Liver (tissue), 9 donors: ENCODE measurements around the gene COQ8B. TPM values are rescaled to one million over a fixed set of nuclear protein-coding genes. Genes with fewer than 3 reads are reported as not detected.

Experiments
- DNase-seq: peaks from one replicate; pipeline ENCODE4 v3.0.0-alpha.2; 2017; ENCODE audit warnings: low spot score
- H3K27ac ChIP-seq, 2 donors: one replicate each; pipeline ENCODE4 v1.7.0; 2013; ENCODE audit warnings: inconsistent platforms in 2 of 2, low read length in 2 of 2, control low read depth in 1 of 2, low read depth in 1 of 2, mild to moderate bottlenecking in 1 of 2
- H3K27me3 ChIP-seq, 4 donors: one replicate each; pipeline versions ENCODE4 v1.6.1 to v1.7.0; 2013; ENCODE audit warnings: low read length in 3 of 4, inconsistent platforms in 1 of 4, mild to moderate bottlenecking in 1 of 4, moderate library complexity in 1 of 4; ENCODE audit not compliant: control insufficient read depth in 4 of 4, insufficient read depth in 4 of 4
- H3K36me3 ChIP-seq, 4 donors: one replicate each; pipeline versions ENCODE4 v1.6.1 to v1.7.0; 2013; ENCODE audit warnings: low read length in 3 of 4, mild to moderate bottlenecking in 3 of 4, low read depth in 1 of 4, moderate library complexity in 1 of 4; ENCODE audit not compliant: control insufficient read depth in 4 of 4, insufficient read depth in 3 of 4
- H3K4me1 ChIP-seq, 4 donors: one replicate each; pipeline versions ENCODE4 v1.6.1 to v1.7.0; 2013; ENCODE audit warnings: low read length in 3 of 4, mild to moderate bottlenecking in 3 of 4, moderate library complexity in 1 of 4; ENCODE audit not compliant: control insufficient read depth in 4 of 4, insufficient read depth in 4 of 4
- H3K4me3 ChIP-seq, 3 donors: one replicate each; pipeline versions ENCODE4 v1.6.1 to v1.7.0; 2013; ENCODE audit warnings: low read length in 3 of 3, control low read depth in 1 of 3, low read depth in 1 of 3, mild to moderate bottlenecking in 1 of 3
- H3K9ac ChIP-seq, 2 donors: one replicate each; pipeline ENCODE4 v1.7.0; 2013; ENCODE audit warnings: low read length in 2 of 2, mild to moderate bottlenecking in 2 of 2, moderate library complexity in 2 of 2, control low read depth in 1 of 2, low read depth in 1 of 2
- H3K9me3 ChIP-seq, 4 donors: one replicate each; pipeline versions ENCODE4 v1.6.1 to v1.7.0; 2013; ENCODE audit warnings: low read length in 3 of 4; ENCODE audit not compliant: control insufficient read depth in 4 of 4
- EGR1 ChIP-seq, 2 donors: IDR thresholded peaks; 2 replicates each; pipeline ENCODE4 v1.6.1; 2016 to 2018; ENCODE audit warnings: antibody characterized with exemption in 2 of 2, low read depth in 2 of 2
- GABPA ChIP-seq, 2 donors: IDR thresholded peaks in 1 of 2; conservative IDR thresholded peaks in 1 of 2; 2 replicates each; pipeline ENCODE4 v1.6.1; 2016; ENCODE audit warnings: antibody characterized with exemption in 2 of 2, mild to moderate bottlenecking in 1 of 2, moderate library complexity in 1 of 2
- HNF4A ChIP-seq, 2 donors: conservative IDR thresholded peaks; 2 replicates each; pipeline ENCODE4 v1.6.1; 2016; ENCODE audit warnings: antibody characterized with exemption in 2 of 2, mild to moderate bottlenecking in 2 of 2
- HNF4G ChIP-seq: IDR thresholded peaks from 2 replicates; pipeline ENCODE4 v1.6.1; 2016; ENCODE audit warnings: antibody characterized with exemption
- NR2F2 ChIP-seq: IDR thresholded peaks from 2 replicates; pipeline ENCODE4 v1.6.1; 2016; ENCODE audit warnings: antibody characterized with exemption
- RAD21 ChIP-seq, 2 donors: IDR thresholded peaks; 2 replicates each; pipeline ENCODE4 v1.6.1; 2016; ENCODE audit warnings: antibody characterized with exemption in 2 of 2, mild to moderate bottlenecking in 2 of 2
- RXRA ChIP-seq, 2 donors: IDR thresholded peaks; 2 replicates each; pipeline ENCODE4 v1.6.1; 2017 to 2018; ENCODE audit warnings: antibody characterized with exemption in 2 of 2, mild to moderate bottlenecking in 1 of 2
- WGBS: extraction: QIAGEN DNeasy Blood & Tissue Kit; methylation state at CpG from one replicate; pipeline ENCODE4 v1.1.7; 2013; 5-methylcytosine and 5-hydroxymethylcytosine counted together
- polyA plus RNA-seq, 2 donors: library from polyadenylated mRNA; stranded (reverse) in 1 of 2; unstranded in 1 of 2; fragments of 200-250 nt in 1 of 2; fragments of >200 nt in 1 of 2; fragmentation: Nextera tagmentation in 1 of 2; extraction: Ambion mirVana in 1 of 2; gene quantifications; one replicate each; pipeline versions ENCODE4 v1.2.1 to v1.2.3, GENCODE V29; 2013 to 2015
- total RNA-seq, 2 donors: library from RNA; depleted of rRNA; stranded (reverse); fragments of >200 nt; gene quantifications; one replicate each; pipeline ENCODE4 v1.2.3, GENCODE V29; 2014
- TF ChIP-seq, protein P1 (sequence below): IDR thresholded peaks from 2 replicates; pipeline ENCODE4 v1.6.1; 2016; ENCODE audit warnings: antibody characterized with exemption
- TF ChIP-seq, protein P2 (sequence below): IDR thresholded peaks from 2 replicates; pipeline ENCODE4 v1.6.1; 2016; ENCODE audit warnings: antibody characterized with exemption
- TF ChIP-seq, protein P3 (sequence below): fragments of 150-350 bp; IDR thresholded peaks from 2 replicates; pipeline ENCODE4 v1.5.1; 2017; ENCODE audit warnings: improper control_type of control experiment, low read depth, low read length; ENCODE audit not compliant: missing input control
- TF ChIP-seq, protein P4 (sequence below): IDR thresholded peaks from 2 replicates; pipeline ENCODE4 v1.6.1; 2016; ENCODE audit warnings: antibody characterized with exemption
- donor health status: healthy.
- donor health status: healthy.
- donor health status: healthy.
- donor health status: healthy.
- donor health status: healthy.

The COQ8B gene
- total and polyA plus RNA-seq, 4 donors: 6.4 to 30.6 (median 19.9) TPM

DNA sequence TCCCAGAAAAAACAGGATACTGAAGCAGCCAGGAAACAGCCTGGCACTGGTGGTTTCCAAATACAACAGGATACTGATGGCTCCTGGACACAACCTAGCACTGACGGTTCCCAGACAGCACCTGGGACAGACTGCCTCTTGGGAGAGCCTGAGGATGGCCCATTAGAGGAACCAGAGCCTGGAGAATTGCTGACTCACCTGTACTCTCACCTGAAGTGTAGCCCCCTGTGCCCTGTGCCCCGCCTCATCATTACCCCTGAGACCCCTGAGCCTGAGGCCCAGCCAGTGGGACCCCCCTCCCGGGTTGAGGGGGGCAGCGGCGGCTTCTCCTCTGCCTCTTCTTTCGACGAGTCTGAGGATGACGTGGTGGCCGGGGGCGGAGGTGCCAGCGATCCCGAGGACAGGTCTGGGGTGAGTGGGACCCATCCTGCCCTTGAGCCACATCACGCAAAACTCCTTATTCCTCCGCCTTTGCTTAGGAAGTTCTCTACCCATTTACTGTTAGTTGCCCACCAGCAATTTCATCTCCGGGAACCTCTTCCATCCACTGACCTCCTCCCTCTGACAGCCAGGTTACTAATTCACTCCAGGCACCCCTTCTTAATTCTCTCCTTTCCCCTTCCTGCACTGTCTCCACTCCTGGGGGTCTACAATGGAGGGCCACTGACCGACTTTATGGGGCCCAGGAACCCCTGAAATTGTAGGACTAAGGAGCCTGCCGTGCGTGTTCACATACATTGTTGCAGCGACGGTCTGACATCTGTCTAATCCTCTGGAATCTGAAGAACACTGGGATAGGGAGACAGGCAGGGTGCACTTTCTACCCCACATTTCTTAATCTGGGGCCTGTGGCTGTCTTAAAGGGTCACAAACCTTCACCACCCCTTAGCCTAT lies 1.4 kb upstream of the COQ8B start:
- no peaks in the 10 kb centered on the region for H3K27me3 ChIP-seq
- 24% methylated on average over 20 of the region's 20 CpGs for WGBS

DNA sequence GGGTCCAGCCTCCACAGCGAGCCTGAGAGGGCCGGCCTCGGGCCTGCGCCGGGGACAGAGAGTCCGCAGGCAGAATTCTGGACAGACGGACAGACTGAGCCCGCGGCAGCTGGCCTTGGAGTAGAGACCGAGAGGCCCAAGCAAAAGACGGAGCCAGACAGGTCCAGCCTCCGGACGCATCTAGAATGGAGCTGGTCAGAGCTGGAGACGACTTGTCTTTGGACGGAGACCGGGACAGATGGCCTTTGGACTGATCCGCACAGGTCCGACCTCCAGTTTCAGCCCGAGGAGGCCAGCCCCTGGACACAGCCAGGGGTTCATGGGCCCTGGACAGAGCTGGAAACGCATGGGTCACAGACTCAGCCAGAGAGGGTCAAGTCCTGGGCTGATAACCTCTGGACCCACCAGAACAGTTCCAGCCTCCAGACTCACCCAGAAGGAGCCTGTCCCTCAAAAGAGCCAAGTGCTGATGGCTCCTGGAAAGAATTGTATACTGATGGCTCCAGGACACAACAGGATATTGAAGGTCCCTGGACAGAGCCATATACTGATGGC lies 716 bp upstream of the COQ8B start:
- H3K4me1 ChIP-seq: peaks cover 9 to 56% (median 39%) of the 10 kb centered on the region in 4 donors
- peak overlapping the region; percentile 61 to 91 (median 78) for H3K4me3 ChIP-seq
- H3K27me3 ChIP-seq: no peaks in the 10 kb centered on the region
- peak overlapping the region; percentile 95 to 97 for H3K27ac ChIP-seq
- no peaks in the 10 kb centered on the region for H3K9me3 ChIP-seq
- TF ChIP-seq GABPA (IDR thresholded peaks at IDR 0.05 in 1 of 2, conservative IDR thresholded peaks at IDR 0.05 in 1 of 2) (no peak), RAD21 (IDR thresholded peaks at IDR 0.05) (no peak), HNF4A (conservative IDR thresholded peaks at IDR 0.05) (peak; percentile 62 to 81), RXRA (IDR thresholded peaks at IDR 0.05) (peak; percentile 39 to 62), NR2F2 (peak; percentile 92), EGR1 (IDR thresholded peaks at IDR 0.05; ENCODE audit: low read depth in 2 of 2) (no peak)
- TF ChIP-seq, protein P1, sequence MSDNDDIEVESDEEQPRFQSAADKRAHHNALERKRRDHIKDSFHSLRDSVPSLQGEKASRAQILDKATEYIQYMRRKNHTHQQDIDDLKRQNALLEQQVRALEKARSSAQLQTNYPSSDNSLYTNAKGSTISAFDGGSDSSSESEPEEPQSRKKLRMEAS: peak; percentile 14
- TF ChIP-seq, protein P2, sequence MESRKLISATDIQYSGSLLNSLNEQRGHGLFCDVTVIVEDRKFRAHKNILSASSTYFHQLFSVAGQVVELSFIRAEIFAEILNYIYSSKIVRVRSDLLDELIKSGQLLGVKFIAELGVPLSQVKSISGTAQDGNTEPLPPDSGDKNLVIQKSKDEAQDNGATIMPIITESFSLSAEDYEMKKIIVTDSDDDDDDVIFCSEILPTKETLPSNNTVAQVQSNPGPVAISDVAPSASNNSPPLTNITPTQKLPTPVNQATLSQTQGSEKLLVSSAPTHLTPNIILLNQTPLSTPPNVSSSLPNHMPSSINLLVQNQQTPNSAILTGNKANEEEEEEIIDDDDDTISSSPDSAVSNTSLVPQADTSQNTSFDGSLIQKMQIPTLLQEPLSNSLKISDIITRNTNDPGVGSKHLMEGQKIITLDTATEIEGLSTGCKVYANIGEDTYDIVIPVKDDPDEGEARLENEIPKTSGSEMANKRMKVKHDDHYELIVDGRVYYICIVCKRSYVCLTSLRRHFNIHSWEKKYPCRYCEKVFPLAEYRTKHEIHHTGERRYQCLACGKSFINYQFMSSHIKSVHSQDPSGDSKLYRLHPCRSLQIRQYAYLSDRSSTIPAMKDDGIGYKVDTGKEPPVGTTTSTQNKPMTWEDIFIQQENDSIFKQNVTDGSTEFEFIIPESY: no peak
- TF ChIP-seq, protein P3, sequence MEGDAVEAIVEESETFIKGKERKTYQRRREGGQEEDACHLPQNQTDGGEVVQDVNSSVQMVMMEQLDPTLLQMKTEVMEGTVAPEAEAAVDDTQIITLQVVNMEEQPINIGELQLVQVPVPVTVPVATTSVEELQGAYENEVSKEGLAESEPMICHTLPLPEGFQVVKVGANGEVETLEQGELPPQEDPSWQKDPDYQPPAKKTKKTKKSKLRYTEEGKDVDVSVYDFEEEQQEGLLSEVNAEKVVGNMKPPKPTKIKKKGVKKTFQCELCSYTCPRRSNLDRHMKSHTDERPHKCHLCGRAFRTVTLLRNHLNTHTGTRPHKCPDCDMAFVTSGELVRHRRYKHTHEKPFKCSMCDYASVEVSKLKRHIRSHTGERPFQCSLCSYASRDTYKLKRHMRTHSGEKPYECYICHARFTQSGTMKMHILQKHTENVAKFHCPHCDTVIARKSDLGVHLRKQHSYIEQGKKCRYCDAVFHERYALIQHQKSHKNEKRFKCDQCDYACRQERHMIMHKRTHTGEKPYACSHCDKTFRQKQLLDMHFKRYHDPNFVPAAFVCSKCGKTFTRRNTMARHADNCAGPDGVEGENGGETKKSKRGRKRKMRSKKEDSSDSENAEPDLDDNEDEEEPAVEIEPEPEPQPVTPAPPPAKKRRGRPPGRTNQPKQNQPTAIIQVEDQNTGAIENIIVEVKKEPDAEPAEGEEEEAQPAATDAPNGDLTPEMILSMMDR: no peak
- under 1% methylated on average over 20 of the region's 20 CpGs for WGBS
- peak; percentile 59 for DNase-seq
- H3K36me3 ChIP-seq: peaks cover 0 to 5% (median 0%) of the 10 kb centered on the region in 4 donors
- H3K9ac ChIP-seq: peak overlapping the region; percentile 40 to 86

More for the DNA sequence above, 1.4 kb upstream of the COQ8B start:
- H3K36me3 ChIP-seq: peaks cover 0 to 3% (median 0%) of the 10 kb centered on the region in 4 donors
- peak overlapping the region; percentile 40 to 86 for H3K9ac ChIP-seq
- H3K4me3 ChIP-seq: peak overlapping the region; percentile 61 to 91 (median 78)
- H3K9me3 ChIP-seq: no peaks in the 10 kb centered on the region
- no peak for DNase-seq
- TF ChIP-seq, protein P2: no peak
- TF ChIP-seq, protein P4, sequence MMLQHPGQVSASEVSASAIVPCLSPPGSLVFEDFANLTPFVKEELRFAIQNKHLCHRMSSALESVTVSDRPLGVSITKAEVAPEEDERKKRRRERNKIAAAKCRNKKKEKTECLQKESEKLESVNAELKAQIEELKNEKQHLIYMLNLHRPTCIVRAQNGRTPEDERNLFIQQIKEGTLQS: no peak
- TF ChIP-seq HNF4G (no peak), HNF4A (conservative IDR thresholded peaks at IDR 0.05) (no peak)
- TF ChIP-seq, protein P3: no peak
- H3K4me1 ChIP-seq: peaks cover 9 to 56% (median 39%) of the 10 kb centered on the region in 4 donors
- peak overlapping the region; percentile 95 to 97 for H3K27ac ChIP-seq
